ES-I3 (cell line): ENCODE data around the gene HSD3B1.
"Not testable (repeated sequence)": the region's sequence is repeated elsewhere in the genome, so short reads cannot be mapped to it uniquely, and the experiment has no call there.

Source experiments
- H3K36me3 ChIP-seq: 2 replicates; pipeline ENCODE4 v1.6.1; 2013; ENCODE audit warnings: mild to moderate bottlenecking, low read length, control low read depth, moderate library complexity; ENCODE audit not compliant: insufficient read depth
- H3K4me1 ChIP-seq: 2 replicates; pipeline ENCODE4 v1.6.1; 2013; ENCODE audit warnings: mild to moderate bottlenecking, control low read depth, low read length; ENCODE audit not compliant: insufficient read depth
- H3K9ac ChIP-seq: 2 replicates; pipeline ENCODE4 v1.6.1; 2013; ENCODE audit warnings: low read depth, mild to moderate bottlenecking, low read length, moderate library complexity
- H3K9me3 ChIP-seq: 2 replicates; pipeline ENCODE4 v1.6.1; 2013; ENCODE audit warnings: mild to moderate bottlenecking, low read length, moderate library complexity; ENCODE audit not compliant: control insufficient read depth, insufficient read depth

The HSD3B1 gene

DNA sequence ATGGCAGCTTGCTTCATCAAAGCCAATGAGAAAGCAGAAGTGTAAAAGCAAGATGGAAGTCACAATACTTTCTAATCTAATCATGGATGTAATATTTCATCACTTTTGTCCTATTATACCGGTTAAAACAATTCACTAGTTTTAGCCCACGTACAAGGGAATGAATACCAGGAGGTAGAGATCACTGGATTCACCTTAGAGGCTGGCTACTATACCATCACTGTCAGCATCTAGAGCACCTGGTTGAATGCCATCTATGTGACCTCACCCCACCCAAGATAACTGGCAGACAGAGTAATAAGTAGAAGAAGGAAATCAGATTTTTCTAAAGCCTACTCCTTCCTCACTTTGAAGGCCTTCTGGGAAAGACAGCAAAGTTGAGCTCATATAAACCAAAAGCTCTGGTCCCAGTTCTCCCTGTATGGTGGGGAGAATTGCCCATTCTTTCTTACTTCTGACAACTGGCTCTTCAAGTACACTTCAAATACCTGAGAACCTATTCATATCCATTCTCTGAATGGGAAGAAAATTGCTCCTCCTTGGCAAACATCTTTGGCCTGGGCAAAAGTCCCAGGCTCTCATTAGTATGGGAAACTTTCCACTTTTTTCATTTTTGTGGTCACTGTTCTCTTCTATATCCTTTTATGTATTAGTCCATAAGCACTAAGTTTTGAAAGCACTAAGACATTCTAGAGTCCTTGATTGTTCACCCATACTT, 24.8 kb downstream of the HSD3B1 start:
- no peak overlapping the region for H3K9ac ChIP-seq
- no peaks in the 10 kb centered on the region for H3K9me3 ChIP-seq
- no peaks in the 10 kb centered on the region for H3K36me3 ChIP-seq
- no peaks in the 10 kb centered on the region for H3K4me1 ChIP-seq

- no peak overlapping the region for H3K9ac ChIP-seq
- H3K36me3 ChIP-seq = no peaks in the 10 kb centered on the region
- no peaks in the 10 kb centered on the region for H3K9me3 ChIP-seq
- no peaks in the 10 kb centered on the region for H3K4me1 ChIP-seq
Observed at GRCh38 chr1:119532324-119532910, 25.4 kb downstream of the HSD3B1 start.

DNA sequence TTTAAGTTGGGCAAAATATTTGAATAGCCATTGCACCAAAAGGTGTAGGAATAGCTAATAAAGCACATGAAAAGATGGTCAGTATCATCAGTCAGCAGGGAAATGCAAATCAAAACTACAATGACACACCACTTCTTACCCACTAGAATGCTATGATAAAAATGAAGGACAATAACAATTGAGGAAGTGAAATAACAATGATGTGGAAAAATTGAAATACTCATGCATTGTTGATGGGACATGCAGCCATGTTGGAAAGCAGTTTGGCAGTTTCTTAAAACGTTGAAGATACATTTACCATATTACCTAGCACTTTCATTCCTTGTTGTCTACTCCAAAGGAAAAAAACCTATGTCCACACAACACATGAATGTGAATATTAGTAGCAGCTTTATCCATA, 28.4 kb downstream of the HSD3B1 start:
- H3K4me1 ChIP-seq = no peaks in the 10 kb centered on the region
- no peaks in the 10 kb centered on the region for H3K9me3 ChIP-seq
- H3K9ac ChIP-seq = no peak overlapping the region
- H3K36me3 ChIP-seq = no peaks in the 10 kb centered on the region

DNA sequence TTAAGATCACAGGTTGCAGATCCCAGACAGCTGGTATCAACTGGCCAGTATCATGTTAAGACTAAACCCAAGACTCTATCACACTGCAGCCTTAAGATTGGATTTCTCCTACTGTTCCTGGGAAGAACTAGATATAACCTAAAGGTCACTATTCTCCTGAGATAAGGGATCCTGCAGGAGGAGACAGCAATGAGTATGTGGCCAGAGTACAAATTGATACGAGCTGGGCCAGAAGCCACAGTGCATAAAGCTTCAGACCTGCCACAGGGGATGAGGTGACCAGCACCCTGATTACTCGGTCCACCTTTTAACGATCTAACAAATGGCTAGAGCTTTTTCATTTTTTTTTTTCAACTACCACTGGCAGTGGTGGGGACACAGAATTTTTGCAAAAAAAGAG, 31.0 kb downstream of the HSD3B1 start:
- H3K4me1 ChIP-seq = no peaks in the 10 kb centered on the region
- no peak overlapping the region for H3K9ac ChIP-seq
- H3K9me3 ChIP-seq = no peaks in the 10 kb centered on the region
- H3K36me3 ChIP-seq = no peaks in the 10 kb centered on the region

GRCh38 chr1:119539636-119540035, 32.6 kb downstream of the HSD3B1 start:
- Histone ChIP-seq H3K9ac (no peak overlapping the region), H3K36me3 (no peaks in the 10 kb centered on the region), H3K4me1 (no peaks in the 10 kb centered on the region), H3K9me3 (no peaks in the 10 kb centered on the region)

- no peaks in the 10 kb centered on the region for H3K9me3 ChIP-seq
- no peak overlapping the region for H3K9ac ChIP-seq
- H3K36me3 ChIP-seq = no peaks in the 10 kb centered on the region
- H3K4me1 ChIP-seq = no peaks in the 10 kb centered on the region
Observed at GRCh38 chr1:119541389-119541788, 34.4 kb downstream of the HSD3B1 start.

DNA sequence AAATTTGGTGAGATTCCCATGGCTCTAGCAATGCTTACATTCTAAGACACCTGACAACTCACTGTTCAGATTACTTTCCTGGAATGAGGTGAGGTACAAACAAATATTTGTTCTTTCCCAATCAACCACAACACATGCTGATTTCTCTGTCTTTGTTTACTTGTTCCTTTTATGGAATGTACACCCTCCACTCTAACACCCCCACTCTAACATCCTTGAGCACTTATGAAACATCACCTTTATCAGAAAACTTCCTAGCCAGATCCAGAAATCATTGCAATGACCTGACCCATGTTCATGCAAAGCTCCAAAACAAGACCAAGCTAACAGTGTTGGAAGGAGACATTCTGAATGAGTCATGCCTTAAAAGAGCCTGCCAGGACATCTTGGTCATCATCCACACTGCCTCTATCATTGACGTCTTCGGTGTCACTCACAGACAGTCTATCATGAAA, 35.5 kb downstream of the HSD3B1 start:
- H3K9ac ChIP-seq = no peak overlapping the region
- H3K4me1 ChIP-seq = no peaks in the 10 kb centered on the region
- H3K9me3 ChIP-seq = no peaks in the 10 kb centered on the region
- no peaks in the 10 kb centered on the region for H3K36me3 ChIP-seq

GRCh38 chr1:119544165-119544762, 37.3 kb downstream of the HSD3B1 start:
- Histone ChIP-seq H3K4me1 (no peaks in the 10 kb centered on the region), H3K36me3 (no peaks in the 10 kb centered on the region), H3K9ac (no peak overlapping the region), H3K9me3 (no peaks in the 10 kb centered on the region)

GRCh38 chr1:119546641-119547040, 39.6 kb downstream of the HSD3B1 start:
- H3K9me3 ChIP-seq = no peaks in the 10 kb centered on the region

DNA sequence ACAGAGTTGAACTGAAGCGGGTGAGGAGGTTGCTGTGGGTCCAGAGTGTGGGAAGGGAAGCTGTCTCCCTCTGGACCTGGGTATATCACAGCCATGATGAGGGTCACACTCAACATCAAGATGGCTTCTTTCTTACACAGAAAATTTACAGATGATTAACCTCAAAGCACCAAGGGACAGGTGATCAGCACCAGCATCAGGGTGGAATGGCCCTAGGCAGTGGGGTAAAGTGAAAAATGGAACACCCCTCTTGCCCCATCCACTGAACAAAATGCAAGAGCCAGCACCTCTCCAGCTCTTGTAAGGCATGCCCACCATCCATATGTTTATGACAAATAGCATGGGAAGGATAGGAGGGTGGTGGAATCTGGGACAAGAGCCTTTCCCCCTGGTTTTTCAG, 40.3 kb downstream of the HSD3B1 start:
- Histone ChIP-seq H3K9me3 (no peaks in the 10 kb centered on the region), H3K4me1 (no peaks in the 10 kb centered on the region), H3K9ac (no peak overlapping the region), H3K36me3 (no peaks in the 10 kb centered on the region)

More at GRCh38 chr1:119546641-119547040, 39.6 kb downstream of the HSD3B1 start:
- no peaks in the 10 kb centered on the region for H3K36me3 ChIP-seq
- no peak overlapping the region for H3K9ac ChIP-seq
- H3K4me1 ChIP-seq = no peaks in the 10 kb centered on the region

- no peak overlapping the region for H3K9ac ChIP-seq
- H3K4me1 ChIP-seq = no peaks in the 10 kb centered on the region
- H3K9me3 ChIP-seq = no peaks in the 10 kb centered on the region
- H3K36me3 ChIP-seq = no peaks in the 10 kb centered on the region
Observed at GRCh38 chr1:119547805-119548204, 40.8 kb downstream of the HSD3B1 start.

- Histone ChIP-seq H3K36me3 (no peaks in the 10 kb centered on the region), H3K4me1 (no peaks in the 10 kb centered on the region), H3K9me3 (no peaks in the 10 kb centered on the region), H3K9ac (no peak overlapping the region)
Observed at GRCh38 chr1:119549719-119550132, 42.7 kb downstream of the HSD3B1 start.

DNA sequence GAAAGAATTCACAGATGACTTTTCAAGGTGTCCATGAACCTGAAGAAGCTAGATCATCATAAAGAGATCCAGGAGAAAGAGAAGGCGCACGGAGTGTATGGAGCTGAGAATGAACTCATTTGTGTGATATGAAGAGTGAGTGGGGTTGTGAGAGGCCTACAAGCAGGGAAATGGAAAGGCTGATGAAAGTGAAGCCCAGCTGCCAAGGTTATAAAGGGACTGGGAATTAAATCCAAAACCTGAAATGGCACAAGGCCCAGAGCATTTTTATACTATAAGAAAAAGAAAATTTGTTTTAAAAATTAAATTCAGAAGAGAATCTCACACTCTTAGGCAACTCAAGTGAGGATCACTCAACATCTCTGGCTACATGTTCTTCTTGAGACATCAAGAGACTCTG, 43.4 kb downstream of the HSD3B1 start:
- no peaks in the 10 kb centered on the region for H3K4me1 ChIP-seq
- H3K9ac ChIP-seq = no peak overlapping the region
- H3K36me3 ChIP-seq = no peaks in the 10 kb centered on the region
- no peaks in the 10 kb centered on the region for H3K9me3 ChIP-seq

DNA sequence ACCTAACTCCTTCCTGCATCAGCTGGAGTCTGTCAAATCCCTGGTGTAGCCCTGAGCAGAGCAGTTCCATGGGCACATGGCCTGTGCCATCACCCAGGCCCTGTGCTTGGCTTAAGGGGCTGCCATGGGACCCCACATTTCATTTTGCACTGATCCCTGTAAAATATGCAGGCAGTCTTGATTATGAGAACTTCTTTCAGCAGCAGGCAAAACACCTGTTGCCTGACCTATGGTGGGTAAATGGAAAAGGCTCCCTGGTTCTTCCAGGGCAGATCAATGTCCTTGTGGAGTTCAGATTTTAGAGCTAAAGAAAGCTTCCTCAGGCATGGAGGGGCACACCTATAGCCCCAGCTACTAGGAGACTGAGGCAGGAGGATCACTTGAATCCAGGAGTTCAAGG, 44.2 kb downstream of the HSD3B1 start:
- H3K9ac ChIP-seq = no peak overlapping the region
- no peaks in the 10 kb centered on the region for H3K4me1 ChIP-seq
- H3K9me3 ChIP-seq = no peaks in the 10 kb centered on the region
- no peaks in the 10 kb centered on the region for H3K36me3 ChIP-seq

- not testable (repeated sequence) for H3K9me3 ChIP-seq, H3K4me1 ChIP-seq, H3K9ac ChIP-seq, H3K36me3 ChIP-seq
Observed at GRCh38 chr1:119552656-119553055, 45.6 kb downstream of the HSD3B1 start.
